Lung (tissue), 12 donors: ENCODE data around the gene HIVEP1. TPM values are rescaled to one million over a fixed set of nuclear protein-coding genes. Genes with fewer than 3 reads are reported as not detected.

ENCODE experiments used
- ATAC-seq: fragments of 200-7000 bp; cut with Tn5 transposase; one replicate; pipeline ENCODE4 v1.9.1; 2020; ENCODE audit warnings: moderate number of reproducible peaks; ENCODE audit not compliant: insufficient read depth, low FRiP score
- DNase-seq, 3 donors: peaks; one replicate each; pipeline ENCODE4 v3.0.0-alpha.2; 2013 to 2017
- H3K27ac ChIP-seq, 2 donors: one replicate each; pipeline ENCODE4 v1.5.1; 2013; ENCODE audit warnings: mild to moderate bottlenecking in 2 of 2, moderate library complexity in 2 of 2, control low read depth in 1 of 2, inconsistent platforms in 1 of 2, low read depth in 1 of 2, low read length in 1 of 2
- H3K27me3 ChIP-seq, 3 donors: one replicate each; pipeline ENCODE4 v1.5.1; 2013; ENCODE audit warnings: low read length in 2 of 3; ENCODE audit not compliant: control insufficient read depth in 3 of 3, insufficient read depth in 3 of 3
- H3K36me3 ChIP-seq, 4 donors: one replicate each; pipeline ENCODE4 v1.5.1; 2013; ENCODE audit warnings: low read length in 4 of 4, mild to moderate bottlenecking in 1 of 4, moderate library complexity in 1 of 4; ENCODE audit not compliant: control insufficient read depth in 4 of 4, insufficient read depth in 4 of 4
- H3K4me1 ChIP-seq, 5 donors: one replicate each; pipeline ENCODE4 v1.5.1; 2013; ENCODE audit warnings: low read length in 5 of 5, mild to moderate bottlenecking in 2 of 5, moderate library complexity in 1 of 5; ENCODE audit not compliant: control insufficient read depth in 5 of 5, insufficient read depth in 5 of 5
- H3K4me3 ChIP-seq: one replicate; pipeline ENCODE4 v1.5.1; 2013; ENCODE audit warnings: mild to moderate bottlenecking, control low read depth, moderate library complexity
- H3K9ac ChIP-seq, 2 donors: one replicate each; pipeline ENCODE4 v1.5.1; 2013; ENCODE audit warnings: low read length in 2 of 2, control low read depth in 1 of 2; ENCODE audit not compliant: insufficient read depth in 1 of 2
- H3K9me3 ChIP-seq, 4 donors: one replicate each; pipeline ENCODE4 v1.5.1; 2013; ENCODE audit warnings: low read length in 3 of 4, mild to moderate bottlenecking in 1 of 4, moderate library complexity in 1 of 4; ENCODE audit not compliant: control insufficient read depth in 4 of 4, insufficient read depth in 3 of 4
- CTCF ChIP-seq: IDR thresholded peaks from 2 replicates; pipeline ENCODE4 v1.5.1; 2012; ENCODE audit warnings: mild to moderate bottlenecking; ENCODE audit errors: control extremely low read depth, extremely low read depth
- WGBS, 2 donors: extraction: QIAGEN DNeasy Blood & Tissue Kit; methylation state at CpG; one replicate each; pipeline ENCODE4 v1.1.7; 2013; 5-methylcytosine and 5-hydroxymethylcytosine counted together
- polyA plus RNA-seq, 2 donors: library from polyadenylated mRNA; stranded (reverse); fragments of 200-250 nt; gene quantifications; one replicate each; pipeline ENCODE4 v1.2.1, GENCODE V29; 2013
- total RNA-seq, 2 donors: library from RNA; depleted of rRNA in 1 of 2; stranded (reverse); fragments of >200 nt in 1 of 2; gene quantifications; one replicate each; pipeline ENCODE4 v1.2.1, GENCODE V29; 2014 to 2021
- donor health status: control.
- donor health status: control.
- donor health status: Bipolar disorder and iron deficiency.
- donor health status: healthy.
- donor health status: DM: yes; HTN: yes; CAD: no.

HIVEP1 gene
- total and polyA plus RNA-seq, 4 donors = 3.1 to 49.6 (median 20.5) TPM

- Histone ChIP-seq H3K27ac (no peak overlapping the region), H3K27me3 (no peaks in the 10 kb centered on the region)
- WGBS, 2 donors = 95 to 96% methylated on average over 3 of the region's 3 CpGs
Measured at GRCh38 chr6:12014873-12015149, 2.7 kb downstream of the HIVEP1 start.

GRCh38 chr6:12017263-12017662, 5.2 kb downstream of the HIVEP1 start:
- H3K27me3 ChIP-seq = no peaks in the 10 kb centered on the region
- peaks cover 0 to 11% (median 0%) of the 10 kb centered on the region in 5 donors for H3K4me1 ChIP-seq
- no peak for ATAC-seq
- peaks cover 0 to 2% (median 0%) of the 10 kb centered on the region in 4 donors for H3K9me3 ChIP-seq
- TF ChIP-seq CTCF = no peak
- 97 to 98% methylated on average over 10 of the region's 10 CpGs for WGBS, 2 donors
- DNase-seq = no peak
- H3K36me3 ChIP-seq = peaks cover 6 to 18% (median 12%) of the 10 kb centered on the region in 4 donors
- H3K27ac ChIP-seq = no peak overlapping the region
- no peak overlapping the region for H3K4me3 ChIP-seq
- H3K9ac ChIP-seq = no peak overlapping the region

More at GRCh38 chr6:12014873-12015149, 2.7 kb downstream of the HIVEP1 start:
- Histone ChIP-seq H3K36me3 (peaks cover 3 to 15% (median 9%) of the 10 kb centered on the region in 4 donors), H3K9ac (no peak overlapping the region), H3K9me3 (peaks cover 0 to 2% (median 0%) of the 10 kb centered on the region in 4 donors), H3K4me1 (peaks cover 0 to 17% (median 0%) of the 10 kb centered on the region in 5 donors), H3K4me3 (no peak overlapping the region)
- no peak for ATAC-seq
- no peak for DNase-seq
- TF ChIP-seq CTCF = no peak

- H3K4me1 ChIP-seq = peaks cover 0 to 17% (median 4%) of the 10 kb centered on the region in 5 donors
- DNase-seq (no peak), ATAC-seq (no peak)
- H3K27ac ChIP-seq = no peak overlapping the region
- peaks cover 0 to 2% (median 0%) of the 10 kb centered on the region in 4 donors for H3K9me3 ChIP-seq
- H3K27me3 ChIP-seq = no peaks in the 10 kb centered on the region
- WGBS, 2 donors = 96 to 97% methylated on average over 34 of the region's 34 CpGs
- H3K9ac ChIP-seq = no peak overlapping the region
- no peak for TF ChIP-seq CTCF
- no peak overlapping the region for H3K4me3 ChIP-seq
- H3K36me3 ChIP-seq = peaks cover 6 to 18% (median 12%) of the 10 kb centered on the region in 4 donors
Measured at GRCh38 chr6:12017876-12018401, 5.8 kb downstream of the HIVEP1 start.
